Hematopoietic multipotent progenitor cell treated with erythropoietin and hydrocortisone succinate and interleukin-3 and kit ligand, for 4 days (in vitro differentiated cells): ENCODE results near the gene SYT8.
"Not testable (repeated sequence)": the region's sequence is repeated elsewhere in the genome, so short reads cannot be mapped to it uniquely, and the experiment has no call there.

Experiments used
- DNase-seq: peaks from one replicate; pipeline ENCODE4 v3.0.0-alpha.2; 2015

Gene SYT8

DNA sequence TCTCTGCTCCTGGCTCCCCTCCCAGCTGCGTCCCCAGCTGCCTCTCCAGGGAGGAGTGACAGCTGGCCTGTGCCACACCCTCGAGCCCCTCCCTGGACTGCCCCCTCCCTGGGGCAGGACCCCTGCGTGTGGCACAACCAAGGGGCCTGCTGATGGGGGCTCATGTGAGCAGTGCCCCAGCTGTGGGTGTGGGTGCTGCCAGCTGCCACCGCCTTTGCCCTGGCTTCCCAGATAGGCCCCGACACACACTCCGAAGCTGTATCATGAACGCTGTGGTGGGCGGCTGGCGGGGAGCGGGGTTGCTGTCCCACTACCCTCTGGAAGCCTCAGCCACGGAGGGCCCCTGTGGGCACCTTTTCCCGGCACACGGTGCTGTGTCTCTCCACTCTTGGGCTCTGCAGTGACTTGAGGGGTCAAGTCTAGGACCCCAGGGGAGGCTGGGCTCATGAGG, 41.1 kb downstream of the SYT8 start:
- DNase-seq = not testable (repeated sequence)

DNA sequence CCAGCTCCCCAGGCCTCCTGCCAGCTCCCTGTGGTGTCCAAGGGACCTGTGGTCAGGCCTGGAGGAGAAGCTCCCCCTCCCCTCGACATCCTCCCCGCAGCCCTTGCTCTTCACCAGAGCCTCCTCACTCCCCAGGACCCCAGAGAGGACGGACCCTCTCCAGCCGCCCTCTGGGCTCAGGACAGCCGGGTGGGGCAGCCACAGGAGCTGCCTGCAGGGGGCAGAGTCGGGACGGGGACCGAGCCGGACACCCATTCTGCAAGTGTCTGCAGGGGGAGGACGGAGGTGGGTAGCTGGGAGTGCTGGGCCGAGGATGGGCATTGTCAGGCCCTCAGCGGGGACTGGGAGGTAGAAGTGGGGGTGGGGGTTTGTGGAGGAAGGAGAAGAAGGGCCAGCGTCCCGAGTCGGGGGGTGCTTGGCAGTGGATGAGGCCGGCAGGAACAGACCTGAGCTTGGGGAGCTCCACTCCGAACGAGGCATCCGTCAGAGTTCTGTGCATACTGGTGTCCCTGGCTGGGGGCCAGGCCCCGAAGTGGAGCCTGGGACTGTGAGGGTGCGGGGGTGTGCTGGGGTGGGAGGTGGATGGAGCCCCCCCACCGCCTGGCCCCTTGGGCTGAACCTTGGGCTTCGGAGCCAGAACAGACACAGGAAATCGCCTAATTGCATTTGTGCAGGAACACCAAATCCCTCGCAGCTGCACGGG, 41.7 kb downstream of the SYT8 start:
- peak; percentile 63 for DNase-seq

- no peak for DNase-seq
Observed at GRCh38 chr11:1877211-1878136, 42.7 kb downstream of the SYT8 start.

GRCh38 chr11:1878137-1879031, 43.6 kb downstream of the SYT8 start:
- DNase-seq = no peak

- DNase-seq = no peak
Observed at GRCh38 chr11:1879342-1879940, 44.7 kb downstream of the SYT8 start.

- DNase-seq = no peak
Observed at GRCh38 chr11:1879941-1880720, 45.3 kb downstream of the SYT8 start.

DNA sequence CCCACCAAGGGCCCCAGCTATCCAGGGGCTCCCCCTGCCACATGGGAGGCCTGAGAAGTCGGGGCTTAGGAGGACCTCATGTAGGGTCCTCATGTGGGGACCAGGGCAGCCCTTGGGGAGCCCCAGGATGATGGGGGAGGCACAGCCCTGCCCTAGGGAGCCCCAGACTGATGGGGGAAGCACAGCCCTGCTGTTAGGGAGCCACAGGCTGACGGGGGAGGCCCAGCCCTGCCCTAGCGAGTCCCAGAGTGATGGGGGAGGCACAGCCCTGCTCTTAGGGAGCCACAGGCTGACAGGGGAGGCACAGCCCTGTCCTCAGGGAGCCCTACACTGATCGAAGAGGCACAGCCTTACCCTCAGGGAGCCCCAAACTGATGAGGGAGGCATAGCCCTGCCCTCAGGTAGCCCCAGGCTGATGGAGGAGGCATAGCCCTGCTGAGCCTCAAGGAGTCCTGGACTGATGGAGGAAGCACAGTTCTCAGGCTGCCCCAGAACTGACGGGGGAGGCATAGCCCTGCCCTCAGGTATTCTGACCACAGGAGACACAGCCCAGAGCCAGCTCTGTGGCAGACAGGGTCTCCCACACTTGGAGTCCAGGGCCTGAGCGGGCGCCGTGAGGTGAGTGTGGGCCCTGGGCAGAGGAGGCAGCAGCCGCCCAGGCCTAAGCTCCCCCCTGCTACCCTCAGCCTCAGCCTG, 46.1 kb downstream of the SYT8 start:
- DNase-seq = no peak

GRCh38 chr11:1881442-1882264, 46.9 kb downstream of the SYT8 start:
- peak; percentile 34 for DNase-seq

DNA sequence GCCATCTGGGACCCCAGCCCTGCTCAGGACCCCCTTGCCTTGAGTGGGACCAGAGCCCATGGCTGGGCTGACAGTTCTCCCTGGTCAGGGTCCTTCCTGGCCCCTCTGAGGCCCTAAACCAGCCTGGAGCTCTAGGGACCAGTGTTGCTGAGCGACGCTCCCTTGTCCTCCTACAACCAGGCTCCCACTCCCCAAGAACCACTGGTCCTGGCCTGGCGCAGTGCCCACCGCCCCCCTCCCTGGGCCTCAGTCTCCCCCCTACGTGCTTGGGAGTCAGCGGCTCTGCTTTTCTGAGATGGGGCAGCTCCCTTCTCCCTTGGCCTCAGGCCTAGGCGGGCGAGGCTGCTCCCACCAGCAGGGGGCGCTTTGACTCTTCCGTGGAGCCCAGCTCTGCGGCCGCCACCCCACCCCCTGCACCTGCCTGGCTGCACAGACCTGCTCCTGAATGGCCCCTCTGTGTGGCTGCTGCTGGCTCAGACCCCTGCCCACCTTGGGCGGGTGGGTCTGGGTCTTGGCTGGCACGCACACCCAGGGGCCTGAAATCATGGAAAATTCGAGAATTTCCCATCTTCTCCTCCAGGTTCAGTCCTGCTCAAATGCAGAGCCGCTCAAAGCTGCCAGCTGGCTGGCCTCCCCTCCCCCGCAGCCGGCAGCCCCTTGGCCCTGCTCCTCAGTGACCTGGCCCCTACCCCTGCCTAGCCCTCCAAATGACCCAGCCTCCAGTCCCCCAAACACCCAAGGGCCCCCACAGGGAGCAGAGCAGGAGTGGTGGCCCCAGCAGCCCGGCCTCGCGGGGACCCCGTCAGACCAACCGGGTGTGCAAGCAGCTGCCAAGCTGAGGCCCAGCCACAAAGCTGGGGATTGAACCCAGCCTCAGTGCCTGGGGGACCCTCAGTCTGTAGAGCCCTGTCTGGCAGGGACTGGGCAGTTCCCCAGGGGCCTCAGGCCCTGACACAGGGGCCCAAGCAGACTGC, 47.8 kb downstream of the SYT8 start:
- DNase-seq = peak; percentile 89

GRCh38 chr11:1883346-1884302, 48.8 kb downstream of the SYT8 start:
- DNase-seq = no peak

DNA sequence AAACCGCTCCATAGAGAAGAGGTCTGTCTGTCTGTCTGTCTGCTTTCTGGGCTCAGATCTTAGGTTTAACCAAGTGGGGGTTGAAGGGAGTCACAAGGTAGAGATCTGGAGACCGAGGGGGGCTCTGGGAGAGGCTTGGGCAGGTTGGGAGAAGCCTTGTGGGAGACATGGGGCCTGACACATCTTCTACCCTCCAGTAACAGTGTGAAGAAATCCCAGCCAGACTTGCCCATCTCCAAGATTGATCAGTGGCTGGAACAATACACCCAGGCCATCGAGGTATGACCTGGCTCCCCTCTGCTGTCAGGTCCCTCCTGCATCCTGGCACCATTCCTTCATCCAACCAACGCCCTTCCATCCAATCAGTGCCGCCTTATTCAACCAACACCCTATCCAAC, 49.5 kb downstream of the SYT8 start:
- DNase-seq = no peak

GRCh38 chr11:1886551-1886950, 51.8 kb downstream of the SYT8 start:
- DNase-seq = not testable (repeated sequence)
